H1 (cell line): Measurements from ENCODE around the gene BOK. TPM values are rescaled to one million over a fixed set of nuclear protein-coding genes. Genes with fewer than 3 reads are reported as not detected.
A peak's percentile ranks its signal among the peaks of the same experiment; 100 is the strongest.

ENCODE experiments used
- CTCF ChIA-PET: fragments of 300-600 bp; sonication (Branson Sonifier 250); formaldehyde crosslinking; loops from one replicate; lab custom pipeline; 2021; ENCODE audit not compliant: partially characterized antibody; lab: Charles Lee
- POLR2A ChIA-PET: fragments of 300-600 bp; sonication (Branson Sonifier 250); formaldehyde crosslinking; loops from one replicate; lab custom pipeline; 2021; ENCODE audit warnings: inconsistent platforms; ENCODE audit not compliant: partially characterized antibody; lab: Charles Lee
- DNase-seq, 2 experiments: peaks; one replicate each; pipeline versions ENCODE4 v3.0.0 to v3.0.0-alpha.2; 2010 to 2022; ENCODE audit warnings: low spot score in 2 of 2, low read depth in 1 of 2, mixed read lengths in 1 of 2
- FAIRE-seq: peaks from 2 replicates; lab custom pipeline; 2011; peaks lifted over from hg19 to GRCh38; lab: Jason Lieb, UNC
- H2AFZ ChIP-seq: 2 replicates; pipeline ENCODE4 v1.8.1; 2012; ENCODE audit warnings: low read length, inconsistent platforms
- H2AK5ac ChIP-seq: 2 replicates; pipeline ENCODE4 v1.6.1; 2013; ENCODE audit warnings: low read depth, low read length
- H2BK120ac ChIP-seq: replicated peaks from 2 replicates; pipeline ENCODE3; 2013; ENCODE audit warnings: low read depth, low read length, inconsistent platforms
- H2BK12ac ChIP-seq: 2 replicates; pipeline ENCODE4 v1.6.1; 2013; ENCODE audit warnings: low read depth, low read length
- H2BK15ac ChIP-seq: 2 replicates; pipeline ENCODE4 v1.6.1; 2013; ENCODE audit warnings: low read length
- H2BK20ac ChIP-seq: 2 replicates; pipeline ENCODE4 v1.6.1; 2013; ENCODE audit warnings: low read length
- H2BK5ac ChIP-seq: 2 replicates; pipeline ENCODE4 v1.6.1; 2013; ENCODE audit warnings: low read depth, low read length
- H3K14ac ChIP-seq: 2 replicates; pipeline ENCODE4 v1.6.1; 2013; ENCODE audit warnings: inconsistent platforms; ENCODE audit not compliant: insufficient read length
- H3K18ac ChIP-seq: 2 replicates; pipeline ENCODE4 v1.6.1; 2013; ENCODE audit warnings: low read length; ENCODE audit errors: extremely low read depth
- H3K23ac ChIP-seq: 2 replicates; pipeline ENCODE4 v1.6.1; 2013; ENCODE audit warnings: inconsistent platforms; ENCODE audit not compliant: insufficient read length
- H3K23me2 ChIP-seq: 2 replicates; pipeline ENCODE4 v1.6.1; 2013; ENCODE audit warnings: low read depth, low read length
- H3K27ac ChIP-seq: 2 replicates; pipeline ENCODE4 v1.6.1; 2011; ENCODE audit warnings: low read depth, low read length, inconsistent platforms
- H3K27me3 ChIP-seq, 4 experiments: replicated peaks in 1 of 4; 1 replicate in 1 of 4; 2 replicates in 3 of 4; pipeline versions ENCODE4 v1.6.1 to v1.8.1; 2011 to 2013; ENCODE audit warnings: low read length in 3 of 4, mild to moderate bottlenecking in 3 of 4, inconsistent platforms in 2 of 4, mixed read lengths in 2 of 4, moderate library complexity in 1 of 4; ENCODE audit not compliant: control insufficient read depth in 3 of 4, insufficient read depth in 3 of 4; ENCODE audit errors: extremely low read depth in 1 of 4
- H3K36me3 ChIP-seq, 4 experiments: 2 replicates each; pipeline versions ENCODE4 v1.6.1 to v1.8.1; 2011 to 2013; ENCODE audit warnings: mild to moderate bottlenecking in 4 of 4, low read length in 3 of 4, moderate library complexity in 2 of 4, control low read depth in 1 of 4, inconsistent platforms in 1 of 4; ENCODE audit not compliant: insufficient read depth in 4 of 4, control insufficient read depth in 2 of 4
- H3K4ac ChIP-seq: replicated peaks from 2 replicates; pipeline ENCODE3; 2013; ENCODE audit warnings: low read length, low read depth, mixed read lengths, inconsistent platforms; ENCODE audit not compliant: insufficient read length
- H3K4me1 ChIP-seq, 4 experiments: replicated peaks in 1 of 4; 1 replicate in 1 of 4; 2 replicates in 3 of 4; pipeline versions ENCODE4 v1.6.1 to v1.8.1; 2011 to 2013; ENCODE audit warnings: low read length in 3 of 4, inconsistent platforms in 2 of 4, mixed read lengths in 1 of 4; ENCODE audit not compliant: insufficient read depth in 4 of 4, control insufficient read depth in 3 of 4
- H3K4me2 ChIP-seq, 2 experiments: 2 replicates each; pipeline versions ENCODE4 v1.6.1 to v1.8.1; 2011 to 2013; ENCODE audit warnings: low read depth in 2 of 2, low read length in 2 of 2, control low read depth in 1 of 2, inconsistent platforms in 1 of 2, mild to moderate bottlenecking in 1 of 2; ENCODE audit not compliant: insufficient read depth in 1 of 2
- H3K4me3 ChIP-seq, 4 experiments: fragments of 200-600, 300-600 bp in 1 of 4; sonication (generic), shearing (Covaris generic), sonication (Bioruptor Twin) in 1 of 4; 2 replicates each; pipeline versions ENCODE4 v1.5.1 to v1.8.1; 2011 to 2016; ENCODE audit warnings: low read length in 4 of 4, low read depth in 3 of 4, control low read depth in 2 of 4, inconsistent platforms in 2 of 4, mild to moderate bottlenecking in 2 of 4, mixed read lengths in 1 of 4, moderate library complexity in 1 of 4; ENCODE audit not compliant: insufficient read depth in 2 of 4; ENCODE audit errors: extremely low read depth in 1 of 4
- H3K56ac ChIP-seq: replicated peaks from 2 replicates; pipeline ENCODE3; 2013; ENCODE audit warnings: low read depth, mild to moderate bottlenecking, mixed read lengths, low read length, inconsistent platforms; ENCODE audit not compliant: insufficient read length
- H3K79me1 ChIP-seq: 2 replicates; pipeline ENCODE4 v1.6.1; 2013; ENCODE audit warnings: low read depth, low read length, control low read depth
- H3K79me2 ChIP-seq, 2 experiments: 2 replicates each; pipeline versions ENCODE4 v1.6.1 to v1.8.1; 2012 to 2013; ENCODE audit warnings: low read length in 2 of 2, mild to moderate bottlenecking in 2 of 2, inconsistent platforms in 1 of 2; ENCODE audit not compliant: insufficient read depth in 2 of 2, control insufficient read depth in 1 of 2
- H3K9ac ChIP-seq, 4 experiments: replicated peaks in 1 of 4; 1 replicate in 1 of 4; 2 replicates in 3 of 4; pipeline versions ENCODE4 v1.6.1 to v1.8.1; 2011 to 2013; ENCODE audit warnings: low read depth in 3 of 4, low read length in 3 of 4, control low read depth in 2 of 4, mild to moderate bottlenecking in 2 of 4, moderate library complexity in 2 of 4, inconsistent platforms in 1 of 4; ENCODE audit errors: extremely low read depth in 1 of 4
- H3K9me3 ChIP-seq, 2 experiments: 2 replicates each; pipeline versions ENCODE4 v1.6.1 to v1.8.1; 2012 to 2013; ENCODE audit warnings: mild to moderate bottlenecking in 2 of 2, moderate library complexity in 2 of 2, control low read depth in 1 of 2, inconsistent platforms in 1 of 2, low read depth in 1 of 2, low read length in 1 of 2, mixed read lengths in 1 of 2; ENCODE audit not compliant: insufficient read depth in 2 of 2
- H4K20me1 ChIP-seq, 2 experiments: replicated peaks in 1 of 2; 2 replicates each; pipeline versions ENCODE3 to v1.8.1; 2011 to 2013; ENCODE audit warnings: inconsistent platforms in 2 of 2, low read length in 2 of 2, mild to moderate bottlenecking in 1 of 2; ENCODE audit not compliant: insufficient read depth in 2 of 2, control insufficient read depth in 1 of 2
- H4K5ac ChIP-seq: 2 replicates; pipeline ENCODE4 v1.6.1; 2013; ENCODE audit warnings: low read length, low read depth, mixed read lengths, inconsistent platforms; ENCODE audit not compliant: insufficient read length
- H4K8ac ChIP-seq: 2 replicates; pipeline ENCODE4 v1.8.0; 2013; ENCODE audit warnings: mild to moderate bottlenecking, moderate library complexity, low read length, inconsistent platforms; ENCODE audit not compliant: insufficient read depth; ENCODE audit errors: extremely low read depth
- H4K91ac ChIP-seq: replicated peaks from 2 replicates; pipeline ENCODE3; 2013; ENCODE audit warnings: low read length, mixed read lengths, inconsistent platforms; ENCODE audit not compliant: insufficient read length
- CBX8 ChIP-seq: fragments of 300-800, 300-1000 bp; sonication (generic); IDR thresholded peaks from 2 replicates; pipeline ENCODE4 v1.7.1; 2016; ENCODE audit warnings: low read depth, low read length, borderline replicate concordance
- CHD2 ChIP-seq: IDR thresholded peaks from 2 replicates; pipeline ENCODE4 v1.6.1; 2012; ENCODE audit warnings: low read length, improper control_type of control experiment
- GTF2F1 ChIP-seq: IDR thresholded peaks from 2 replicates; pipeline ENCODE4 v1.6.1; 2012; ENCODE audit warnings: low read depth, low read length, improper control_type of control experiment, borderline replicate concordance
- RFX5 ChIP-seq: IDR thresholded peaks from 2 replicates; pipeline ENCODE4 v1.6.1; 2011; ENCODE audit warnings: low read depth, low read length, improper control_type of control experiment, borderline replicate concordance
- WGBS, 2 experiments: shearing (Covaris generic) in 1 of 2; methylation state at CpG; one replicate each; pipeline versions ENCODE4 v1.1.6 to v1.1.7; 2013 to 2015; ENCODE audit warnings: low lambda C conversion rate in 2 of 2, mixed read lengths in 2 of 2, inconsistent platforms in 1 of 2, low coverage in 1 of 2, missing lambda C conversion rate in 1 of 2; ENCODE audit not compliant: insufficient replicate concordance in 2 of 2, insufficient coverage in 1 of 2, insufficient read length in 1 of 2; ENCODE audit errors: extremely low coverage in 1 of 2, missing lambda C conversion rate in 1 of 2; 5-methylcytosine and 5-hydroxymethylcytosine counted together
- long read RNA-seq, 2 experiments: library from RNA in 1 of 2; library from capped mRNA in 1 of 2; stranded (forward); transcript quantifications; one replicate each; pipeline ENCODE4 v2.0.0, GENCODE V29; 2021; ENCODE audit warnings: inconsistent platforms in 1 of 2
- polyA minus RNA-seq, 3 experiments: library from RNA; depleted of rRNA, polyadenylated mRNA; stranded (reverse); fragments of >200 nt; gene quantifications; 1 replicate in 2 of 3; 2 replicates in 1 of 3; pipeline ENCODE4 v1.2.3, GENCODE V29; 2011
- polyA plus RNA-seq, 7 experiments: library from polyadenylated mRNA; depleted of rRNA in 3 of 7; stranded (reverse) in 5 of 7; unstranded in 2 of 7; fragments of >200 nt in 5 of 7; fragments of 200-250 nt in 2 of 7; gene quantifications; 1 replicate in 5 of 7; 2 replicates in 1 of 7; 4 replicates in 1 of 7; pipeline versions ENCODE4 v1.2.1 to v1.2.3, GENCODE V29; 2011 to 2013; ENCODE audit warnings: missing spikeins in 2 of 7, mixed read lengths in 2 of 7
- total RNA-seq: library from RNA; stranded (reverse); fragmentation: NEBNext Ultra II Directional; extraction: Animal tissue kit (Norgen Biotek cat#: 25700); gene quantifications from 2 replicates; pipeline ENCODE4 v1.2.1, GENCODE V29; 2021

BOK gene
- total RNA-seq (33.7 and 34.7 TPM in 2 replicates), polyA plus RNA-seq (2011; rRNA removed) (37.6 and 47.9 TPM in 2 replicates), polyA minus RNA-seq (2011; rRNA and poly(A)+ RNA removed) (14.2 and 14.4 TPM in 2 replicates)
- polyA plus RNA-seq (2011; cell fraction: cytosol; rRNA removed), result 33.5 TPM
- 50.2 TPM for polyA plus RNA-seq (2011; cell fraction: nucleus; rRNA removed)
- polyA plus RNA-seq (2012, experiment 1 of 2), result 18.3 to 27.4 TPM (median 25.2 TPM) in 4 replicates
- 30.5 TPM for polyA plus RNA-seq (2012, experiment 2 of 2)
- polyA plus RNA-seq (2013, experiment 1 of 2), result 25.1 TPM
- 24.1 TPM for polyA plus RNA-seq (2013, experiment 2 of 2)
- 13.2 TPM for polyA minus RNA-seq (2011; cell fraction: cytosol; rRNA and poly(A)+ RNA removed)
- polyA minus RNA-seq (2011; cell fraction: nucleus; rRNA and poly(A)+ RNA removed), result 12.3 TPM
- long read RNA-seq, experiment 1, transcript BOK-201 (5 exons, 2,657 nt), result major isoform, 11 of 30 reads
- long read RNA-seq, experiment 1, partial matches to known transcripts, result 6 of 30 reads
- long read RNA-seq, experiment 1, other reads (novel, unspliced or antisense), result 13 of 30 reads
- long read RNA-seq, experiment 2, partial matches to known transcripts, result 0 of 1 reads
- long read RNA-seq, experiment 2, other reads (novel, unspliced or antisense), result 1 of 1 reads

- WGBS, 2 experiments, result 2% methylated on average over 29 of the region's 98 CpGs; no CpG with 5 or more reads in 1 of the 2 experiments
- H2BK12ac ChIP-seq, result no peak within 1 kb of the TSS
- H3K27ac ChIP-seq, result no peak within 1 kb of the TSS
- peak within 1 kb of the TSS; percentile 58 to 77 for H3K4me2 ChIP-seq
- H4K91ac ChIP-seq, result peak within 1 kb of the TSS; percentile 27
- FAIRE-seq (no peak), DNase-seq (peak; percentile 63 to 88)
- 0 out of 4 replicates have a peak, but pooled peaks cover 0 to 4% of the 10 kb centered on the region in 2 experiments for H3K9me3 ChIP-seq
- H3K18ac ChIP-seq, result peak within 1 kb of the TSS; percentile 48
- H3K79me2 ChIP-seq, result peaks cover 0 to 5% of the 10 kb centered on the region in 2 experiments; a peak in 1 of 4 replicates
- peak within 1 kb of the TSS; percentile 54 to 83 (median 64) for H3K4me3 ChIP-seq
- H2BK15ac ChIP-seq, result no peak within 1 kb of the TSS
- H2BK5ac ChIP-seq, result no peak within 1 kb of the TSS
- POLR2A ChIA-PET, result interaction anchor here (0.8 to 3.5 kb wide), 9 partner anchors 11 to 200 kb away, joined by 3 to 22 read pairs (median 3); partner anchors contain the start of gene STK25
- no peak within 1 kb of the TSS for H4K5ac ChIP-seq
- H3K14ac ChIP-seq, result no peak within 1 kb of the TSS
- H3K56ac ChIP-seq, result no peak within 1 kb of the TSS
- no peak within 1 kb of the TSS for H3K23ac ChIP-seq
- H4K20me1 ChIP-seq, result peaks cover 6 to 13% of the 10 kb centered on the region in 2 experiments
- CTCF ChIA-PET, result interaction anchor here (0.6 to 1.1 kb wide), 2 partner anchors 52 to 647 kb away, joined by 3 to 4 read pairs; no protein-coding TSS in a partner anchor
- H3K23me2 ChIP-seq, result peaks cover 8% of the 10 kb centered on the region; the same call in 1 of the 2 replicates
- H2BK20ac ChIP-seq, result no peak within 1 kb of the TSS
- H3K4ac ChIP-seq, result no peak within 1 kb of the TSS
- H3K36me3 ChIP-seq, result no peaks in the 10 kb centered on the region
- 0 out of 2 replicates have a peak within 1 kb of the TSS, but pooled peaks have one; percentile 12 for H2AFZ ChIP-seq
- H2BK120ac ChIP-seq, result no peak within 1 kb of the TSS
- H3K4me1 ChIP-seq, result peaks cover 0 to 8% (median 3%) of the 10 kb centered on the region in 4 experiments; a peak in 4 of 7 replicates
- H2AK5ac ChIP-seq, result no peak within 1 kb of the TSS
- peak within 1 kb of the TSS in 3 of 4 experiments; percentile 14 to 82 (median 48); a peak in 3 of 7 replicates for H3K9ac ChIP-seq
- peaks cover 5% of the 10 kb centered on the region for H3K79me1 ChIP-seq
- peaks cover 0 to 2% (median 0%) of the 10 kb centered on the region in 4 experiments; a peak in 2 of 7 replicates for H3K27me3 ChIP-seq
- H4K8ac ChIP-seq, result no peak within 1 kb of the TSS
- TF ChIP-seq RFX5 (no peak), GTF2F1 (no peak), CHD2 (no peak), CBX8 (no peak)
Measured at GRCh38 chr2:241558532-241559322, at the start of gene BOK. Gene BOK, plus strand, starts transcription at chr2:241558745. Its CDS starts 739 bp downstream, at chr2:241559484.
